Naive B cell (primary cell): ENCODE data around the gene INHBE. TPM values are rescaled to one million over a fixed set of nuclear protein-coding genes. Genes with fewer than 3 reads are reported as not detected.
A peak's percentile ranks its signal among the peaks of the same experiment; 100 is the strongest.
"Not testable (repeated sequence)": the region's sequence is repeated elsewhere in the genome, so short reads cannot be mapped to it uniquely, and the experiment has no call there.

Experiments
- ATAC-seq, 2 donors: fragments of 150-1000 bp; cut with Tn5 transposase; 2 replicates each; pipeline ENCODE4 v1.10.0; 2021; ENCODE audit warnings: low read depth in 2 of 2, mild to moderate bottlenecking in 2 of 2, moderate library complexity in 2 of 2
- DNase-seq: peaks from one replicate; pipeline ENCODE4 v3.0.0; 2022
- H3K27ac Mint-ChIP-seq, 6 donors: one replicate each; pipeline ENCODE4 v1.8.0; 2020 to 2022; ENCODE audit warnings: mild to moderate bottlenecking in 6 of 6, mixed read lengths in 6 of 6, moderate library complexity in 5 of 6, inconsistent platforms in 2 of 6
- H3K27me3 Mint-ChIP-seq, 3 donors: one replicate each; pipeline ENCODE4 v1.8.0; 2021 to 2022; ENCODE audit warnings: mixed read lengths in 3 of 3, mild to moderate bottlenecking in 1 of 3
- H3K36me3 Mint-ChIP-seq, 2 donors: one replicate each; pipeline ENCODE4 v1.8.0; 2020 to 2022; ENCODE audit warnings: mixed read lengths in 2 of 2, inconsistent platforms in 1 of 2, mild to moderate bottlenecking in 1 of 2
- H3K4me1 Mint-ChIP-seq, 3 donors: one replicate each; pipeline ENCODE4 v1.8.0; 2020 to 2022; ENCODE audit warnings: mixed read lengths in 3 of 3, inconsistent platforms in 1 of 3, mild to moderate bottlenecking in 1 of 3, moderate library complexity in 1 of 3
- H3K4me3 Mint-ChIP-seq, 8 donors: one replicate each; pipeline ENCODE4 v1.8.0; 2020 to 2022; ENCODE audit warnings: mild to moderate bottlenecking in 8 of 8, mixed read lengths in 8 of 8, moderate library complexity in 8 of 8, inconsistent platforms in 2 of 8
- H3K9me3 Mint-ChIP-seq, 7 donors: one replicate each; pipeline ENCODE4 v1.8.0; 2020 to 2022; ENCODE audit warnings: mixed read lengths in 7 of 7, mild to moderate bottlenecking in 5 of 7, inconsistent platforms in 2 of 7, moderate library complexity in 1 of 7
- polyA plus RNA-seq, 6 donors: library from polyadenylated mRNA; unstranded; fragments of 300-500 nt; fragmentation: Illumina TruSeq; gene quantifications; one replicate each; pipeline ENCODE4 v1.2.3, GENCODE V29; 2021; ENCODE audit warnings: low read depth in 6 of 6

The INHBE gene
- under 1 TPM in 1 of 6 donors, not detected in 5; 0.44 TPM for polyA plus RNA-seq

DNA sequence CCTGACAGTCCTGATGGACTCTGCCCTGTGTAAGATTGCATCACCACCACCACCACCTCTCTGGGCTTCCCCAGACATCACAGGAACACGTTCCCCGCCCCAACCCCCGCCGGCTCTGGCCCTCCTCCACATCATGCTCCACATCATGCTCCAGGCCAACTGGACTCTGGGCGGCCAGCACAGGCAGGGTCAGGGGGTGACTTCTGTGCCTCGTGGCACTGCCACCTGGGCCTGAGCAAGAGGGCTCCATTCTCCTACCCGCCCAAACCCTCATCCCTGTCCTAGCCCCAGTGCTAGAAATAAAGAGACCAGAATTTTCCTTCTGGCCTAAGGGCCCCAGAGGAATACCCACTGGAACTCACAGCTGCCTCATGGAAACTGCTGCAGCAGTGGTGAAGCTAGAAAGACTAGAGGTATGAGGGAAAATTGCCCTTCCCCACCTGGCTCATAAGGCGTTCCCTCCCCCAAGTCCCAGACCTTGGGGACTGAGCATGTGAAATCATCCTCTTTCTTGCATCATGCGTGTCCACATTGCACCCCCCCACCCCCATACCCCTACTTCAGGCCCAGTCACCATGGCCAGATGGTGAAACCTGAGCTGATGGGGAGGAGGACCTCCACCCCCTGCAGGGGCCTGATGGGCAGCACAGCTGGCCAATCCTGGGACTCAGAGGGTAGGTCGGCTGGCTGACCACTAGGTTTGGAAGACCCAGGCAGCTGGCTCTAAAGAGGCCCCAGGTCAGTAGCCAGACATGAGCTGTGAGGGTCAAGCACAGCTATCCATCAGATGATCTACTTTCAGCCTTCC lies at the start of gene INHBE:
TSS of gene INHBE (plus strand) at position 742 of the 808 bp plus-strand sequence. CDS start 230 bp downstream, outside the sequence.
- H3K4me3 Mint-ChIP-seq, result peak within 1 kb of the TSS; percentile 7 to 93 (median 78)
- no peaks in the 10 kb centered on the region for H3K9me3 Mint-ChIP-seq
- H3K27me3 Mint-ChIP-seq, result no peaks in the 10 kb centered on the region
- peak within 1 kb of the TSS in 4 of 6 donors; percentile 0 to 93 (median 55) for H3K27ac Mint-ChIP-seq
- peaks cover 19 to 33% (median 29%) of the 10 kb centered on the region in 3 donors for H3K4me1 Mint-ChIP-seq
- ATAC-seq, result no peak
- no peaks in the 10 kb centered on the region for H3K36me3 Mint-ChIP-seq
- DNase-seq, result no peak

DNA sequence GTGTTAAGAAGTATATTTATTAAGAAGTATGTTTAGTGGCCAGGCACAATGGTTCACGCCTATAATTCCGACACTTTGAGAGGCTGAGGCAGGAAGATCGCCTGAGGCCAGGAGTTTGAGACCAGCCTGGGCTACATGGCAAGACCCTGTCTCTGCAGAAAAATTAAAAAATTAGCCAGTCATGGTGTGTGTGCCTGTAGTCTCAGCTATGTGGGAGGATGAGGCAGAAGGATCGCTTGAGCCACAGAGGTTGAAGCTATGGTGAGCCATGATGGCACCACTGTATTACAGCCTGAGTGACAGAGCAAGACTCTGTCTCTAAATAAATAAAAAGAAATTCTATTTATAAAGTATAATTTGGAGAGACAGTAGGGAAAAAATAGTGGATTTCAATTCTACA lies 44.6 kb upstream of the INHBE start:
- no peaks in the 10 kb centered on the region for H3K36me3 Mint-ChIP-seq

DNA sequence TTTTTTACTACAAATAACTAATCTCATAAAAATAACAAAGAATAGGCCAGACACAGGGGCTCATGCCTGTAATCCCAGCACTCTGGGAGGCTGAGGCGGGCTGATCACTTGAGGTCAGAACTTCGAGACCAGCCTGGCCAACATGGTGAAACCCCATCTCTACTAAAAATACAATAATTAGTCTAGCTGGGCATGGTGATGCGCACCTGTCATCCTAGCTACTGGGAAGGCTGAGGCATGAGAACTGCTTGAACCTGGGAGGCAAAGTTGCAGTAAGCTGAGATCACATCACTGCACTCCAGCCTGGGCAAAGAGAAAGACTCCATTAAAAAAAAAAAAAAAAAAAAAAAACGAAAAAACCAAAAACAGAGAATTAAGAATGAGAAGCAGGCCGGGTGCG lies 40.9 kb upstream of the INHBE start:
- H3K4me1 Mint-ChIP-seq, result peaks cover 21 to 42% (median 34%) of the 10 kb centered on the region in 3 donors
- H3K27ac Mint-ChIP-seq, result peak overlapping the region in 1 of 6 donors; percentile 94
- not testable (repeated sequence) for DNase-seq, H3K9me3 Mint-ChIP-seq, H3K27me3 Mint-ChIP-seq, ATAC-seq, H3K36me3 Mint-ChIP-seq, H3K4me3 Mint-ChIP-seq

More for the DNA sequence above, 44.6 kb upstream of the INHBE start:
- H3K4me3 Mint-ChIP-seq, result no peak overlapping the region
- H3K27ac Mint-ChIP-seq, result no peak overlapping the region
- ATAC-seq (no peak), DNase-seq (no peak)
- peaks cover 11 to 25% (median 11%) of the 10 kb centered on the region in 3 donors for H3K4me1 Mint-ChIP-seq
- H3K27me3 Mint-ChIP-seq, result no peaks in the 10 kb centered on the region
- no peaks in the 10 kb centered on the region for H3K9me3 Mint-ChIP-seq

GRCh38 chr12:57415088-57415487 lies 40.0 kb upstream of the INHBE start:
- Mint-ChIP-seq H3K4me1 (peaks cover 27 to 47% (median 39%) of the 10 kb centered on the region in 3 donors), H3K27ac (peak overlapping the region in 2 of 6 donors; percentile 1 to 33), H3K36me3 (no peaks in the 10 kb centered on the region), H3K9me3 (no peaks in the 10 kb centered on the region), H3K27me3 (no peaks in the 10 kb centered on the region), H3K4me3 (no peak overlapping the region)
- ATAC-seq (no peak), DNase-seq (no peak)

DNA sequence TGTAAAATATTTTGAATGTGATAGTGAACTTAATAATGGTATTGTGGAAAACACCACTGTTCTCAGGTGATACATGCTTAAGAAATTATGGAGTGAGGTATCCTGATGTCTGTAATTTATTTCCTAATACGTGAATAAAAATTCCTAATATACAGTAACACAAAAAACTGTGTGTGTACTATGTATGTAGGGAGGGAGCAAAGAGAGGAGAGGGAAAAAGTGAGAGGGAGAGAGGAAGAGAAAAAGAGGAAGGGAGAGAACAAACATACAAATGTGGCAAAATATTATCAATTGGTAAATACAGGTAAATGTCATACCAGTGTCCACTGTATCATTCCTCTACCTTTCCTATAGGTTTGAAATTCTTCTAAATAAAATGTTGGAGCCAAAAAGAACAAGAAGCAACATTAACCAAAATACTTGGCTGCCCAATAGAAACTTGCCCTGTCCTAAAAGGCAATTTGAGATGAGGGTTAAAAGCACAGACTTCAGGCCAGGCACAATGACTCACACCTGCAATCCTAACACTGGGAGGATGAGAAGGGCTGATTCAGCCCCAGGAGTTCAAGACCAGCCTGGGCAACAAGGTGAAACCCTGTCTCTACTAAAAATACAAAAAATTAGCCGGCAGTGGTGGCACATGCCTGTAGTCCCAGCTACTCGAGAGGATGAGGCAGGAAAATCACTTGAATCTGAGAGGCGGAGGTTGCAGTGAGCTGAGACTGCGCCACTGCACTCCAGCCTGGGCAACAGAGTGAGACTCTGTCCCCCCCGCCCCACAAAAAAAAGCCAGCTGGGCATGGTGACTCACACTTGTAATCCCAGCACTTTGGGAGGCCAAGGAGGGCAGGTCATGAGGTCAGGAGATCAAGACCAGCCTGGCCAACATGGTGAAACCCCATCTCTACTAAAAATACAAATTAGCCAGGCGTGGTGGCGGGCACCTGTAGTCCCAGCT lies 38.8 kb upstream of the INHBE start:
- H3K4me3 Mint-ChIP-seq, result no peak overlapping the region
- ATAC-seq (no peak), DNase-seq (no peak)
- H3K27ac Mint-ChIP-seq, result peak overlapping the region in 4 of 6 donors; percentile 44 to 95 (median 75)
- no peaks in the 10 kb centered on the region for H3K9me3 Mint-ChIP-seq
- peaks cover 35 to 54% (median 43%) of the 10 kb centered on the region in 3 donors for H3K4me1 Mint-ChIP-seq
- H3K36me3 Mint-ChIP-seq, result no peaks in the 10 kb centered on the region
- no peaks in the 10 kb centered on the region for H3K27me3 Mint-ChIP-seq

DNA sequence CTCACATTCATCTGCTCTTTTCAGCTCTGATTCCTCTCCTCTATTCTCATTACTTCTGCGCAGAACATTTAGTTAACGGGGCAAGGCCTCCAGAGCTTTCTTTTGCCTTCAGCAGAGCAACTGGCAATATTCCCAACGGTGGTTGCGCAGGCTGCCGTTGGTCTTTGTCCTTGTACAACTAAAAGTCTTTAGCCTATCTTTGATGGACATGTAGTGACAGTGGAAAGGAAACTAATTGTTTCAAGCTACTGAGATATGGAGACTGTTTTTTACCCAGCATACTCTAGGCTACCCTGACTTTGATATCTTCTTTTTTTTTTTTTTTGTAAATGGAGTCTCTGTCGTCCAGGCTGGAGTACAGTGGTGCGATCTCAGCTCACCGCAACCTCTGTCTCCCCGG lies 36.9 kb upstream of the INHBE start:
- Mint-ChIP-seq H3K4me1 (peaks cover 30 to 43% (median 42%) of the 10 kb centered on the region in 3 donors), H3K27me3 (no peaks in the 10 kb centered on the region), H3K27ac (peak overlapping the region in 3 of 6 donors; percentile 33 to 88 (median 75)), H3K4me3 (no peak overlapping the region), H3K9me3 (no peaks in the 10 kb centered on the region), H3K36me3 (peaks cover 0 to 4% of the 10 kb centered on the region in 2 donors)
- no peak for ATAC-seq
- no peak for DNase-seq

GRCh38 chr12:57419495-57419894 lies 35.6 kb upstream of the INHBE start:
- Mint-ChIP-seq H3K36me3 (peaks cover 0 to 8% of the 10 kb centered on the region in 2 donors), H3K27me3 (no peaks in the 10 kb centered on the region), H3K4me3 (peak overlapping the region in 1 of 8 donors; percentile 17), H3K4me1 (peaks cover 33 to 48% (median 45%) of the 10 kb centered on the region in 3 donors), H3K9me3 (no peaks in the 10 kb centered on the region), H3K27ac (peak overlapping the region in 5 of 6 donors; percentile 5 to 79 (median 40))
- DNase-seq (no peak), ATAC-seq (no peak)

DNA sequence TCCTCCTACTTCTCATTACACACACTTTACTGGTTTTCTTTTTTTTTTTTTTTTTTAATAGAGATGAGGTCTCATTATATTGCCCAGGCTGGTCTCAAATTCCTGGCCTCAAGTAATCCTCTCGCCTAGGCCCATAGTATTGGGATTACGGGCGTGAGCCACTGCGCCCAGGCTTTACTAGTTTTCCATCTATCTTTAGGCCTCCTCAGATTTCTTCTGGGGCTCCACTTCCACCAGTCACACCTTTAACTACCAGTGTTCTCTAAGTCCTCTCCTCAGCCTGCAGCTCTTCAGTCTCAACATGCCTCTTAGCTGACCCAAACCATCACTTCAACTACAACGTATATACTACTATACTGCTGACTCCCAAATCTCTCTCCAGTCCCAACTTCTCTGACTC lies 34.6 kb upstream of the INHBE start:
- H3K27ac Mint-ChIP-seq, result peak overlapping the region in 3 of 6 donors; percentile 37 to 65 (median 41)
- H3K36me3 Mint-ChIP-seq, result peaks cover 0 to 9% of the 10 kb centered on the region in 2 donors
- ATAC-seq, result no peak
- no peak for DNase-seq
- peaks cover 28 to 46% (median 43%) of the 10 kb centered on the region in 3 donors for H3K4me1 Mint-ChIP-seq
- H3K9me3 Mint-ChIP-seq, result no peaks in the 10 kb centered on the region
- H3K4me3 Mint-ChIP-seq, result no peak overlapping the region
- no peaks in the 10 kb centered on the region for H3K27me3 Mint-ChIP-seq

DNA sequence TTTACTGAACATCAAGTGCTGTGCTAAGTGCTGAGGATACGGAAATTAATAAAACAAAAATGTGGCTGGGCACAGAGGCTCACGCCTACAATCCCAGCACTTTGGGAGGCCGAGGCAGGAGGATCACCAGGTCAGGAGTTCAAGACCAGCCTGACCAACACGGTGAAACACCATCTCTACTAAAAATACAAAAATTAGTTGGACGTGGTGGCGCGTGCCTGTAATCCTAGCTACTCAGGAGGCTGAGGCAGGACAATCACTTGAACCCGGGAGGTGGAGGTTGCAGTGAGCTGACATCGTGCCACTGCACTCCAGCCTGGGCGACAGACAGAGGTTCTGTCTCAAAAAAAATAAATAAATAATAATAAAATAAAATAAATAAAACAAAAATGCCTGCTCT lies 28.2 kb upstream of the INHBE start:
- ATAC-seq, DNase-seq, H3K27me3 Mint-ChIP-seq, H3K9me3 Mint-ChIP-seq, H3K36me3 Mint-ChIP-seq: not testable (repeated sequence)
- peak overlapping the region in 1 of 8 donors; percentile 25 for H3K4me3 Mint-ChIP-seq
- H3K4me1 Mint-ChIP-seq, result peaks cover 33 to 47% (median 38%) of the 10 kb centered on the region in 3 donors
- H3K27ac Mint-ChIP-seq, result peak overlapping the region in 3 of 6 donors; percentile 13 to 56 (median 54)

DNA sequence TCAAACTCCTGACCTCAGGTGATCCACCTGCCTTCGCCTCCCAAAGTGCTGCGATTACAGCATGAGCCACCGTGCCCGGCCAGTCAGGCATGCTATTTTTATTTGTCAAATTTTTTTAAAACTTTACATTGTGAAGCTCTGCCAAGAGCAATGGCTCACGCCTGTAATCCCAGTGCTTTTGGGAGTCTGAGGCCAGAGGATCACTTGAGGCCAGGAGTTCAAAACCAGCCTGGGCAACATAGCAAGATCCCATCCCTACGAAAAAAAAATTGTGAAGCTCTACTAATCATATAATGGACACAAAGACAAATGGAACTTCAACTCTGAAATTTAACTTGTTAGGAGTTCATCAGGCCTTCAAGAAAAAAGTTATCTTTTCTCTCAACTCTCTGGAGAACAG lies 26.1 kb upstream of the INHBE start:
- H3K4me1 Mint-ChIP-seq, result peaks cover 33 to 51% (median 38%) of the 10 kb centered on the region in 3 donors
- H3K27me3 Mint-ChIP-seq, result no peaks in the 10 kb centered on the region
- peak overlapping the region; percentile 68 to 99 (median 84) for H3K4me3 Mint-ChIP-seq
- DNase-seq (no peak), ATAC-seq (no peak)
- H3K9me3 Mint-ChIP-seq, result no peaks in the 10 kb centered on the region
- H3K36me3 Mint-ChIP-seq, result peaks cover 0 to 5% of the 10 kb centered on the region in 2 donors
- peak overlapping the region; percentile 80 to 99 (median 98) for H3K27ac Mint-ChIP-seq

GRCh38 chr12:57429473-57430111 lies 25.5 kb upstream of the INHBE start:
- Mint-ChIP-seq H3K4me3 (peak overlapping the region; percentile 86 to 99 (median 96)), H3K27ac (peak overlapping the region; percentile 98 to 100 (median 99)), H3K27me3 (no peaks in the 10 kb centered on the region), H3K4me1 (peaks cover 29 to 46% (median 32%) of the 10 kb centered on the region in 3 donors), H3K36me3 (peaks cover 0 to under 1% of the 10 kb centered on the region in 2 donors), H3K9me3 (no peaks in the 10 kb centered on the region)
- DNase-seq (no peak), ATAC-seq (no peak)

DNA sequence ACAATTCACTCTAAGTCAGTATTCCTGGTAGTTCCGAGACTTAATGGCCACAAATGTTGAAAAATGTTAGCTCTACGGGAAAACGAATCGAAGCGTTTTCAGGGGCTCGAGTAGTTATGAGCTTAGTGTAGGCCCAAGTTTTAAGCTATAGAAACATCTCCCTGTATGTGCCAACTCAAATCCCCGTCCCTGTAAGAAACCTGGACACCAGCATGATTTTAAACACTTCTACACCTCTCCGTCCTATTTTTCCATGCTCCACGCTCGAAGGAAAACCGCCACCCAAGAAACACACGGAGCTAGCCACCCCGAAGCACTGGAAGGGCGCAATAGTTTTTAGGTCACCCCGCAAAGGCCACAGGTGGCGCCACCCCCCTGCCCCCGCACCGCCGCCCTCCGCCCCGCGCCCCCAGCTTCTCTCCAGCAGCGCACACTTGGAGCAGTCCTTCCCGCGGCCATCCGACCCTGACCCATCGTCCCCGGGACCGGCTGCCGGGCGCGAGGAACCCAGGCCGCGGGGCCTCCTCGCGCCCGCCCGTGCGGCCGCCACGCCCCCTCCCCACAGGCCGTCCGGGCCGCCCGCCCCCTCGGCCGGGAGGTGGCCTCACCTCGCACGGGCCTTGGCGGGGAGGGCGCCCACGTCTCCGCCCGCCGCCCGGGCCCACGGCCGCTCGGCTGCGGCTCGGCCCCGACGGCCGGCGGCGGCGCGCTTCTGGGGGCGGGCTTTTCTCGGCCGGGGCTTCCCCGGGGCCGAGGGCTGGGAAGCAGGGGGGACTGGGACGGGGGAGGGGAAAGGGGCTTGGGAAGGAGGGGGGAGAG lies 24.8 kb upstream of the INHBE start:
- H3K27me3 Mint-ChIP-seq, result no peaks in the 10 kb centered on the region
- H3K9me3 Mint-ChIP-seq, result no peaks in the 10 kb centered on the region

More for the DNA sequence above, 24.8 kb upstream of the INHBE start:
- no peaks in the 10 kb centered on the region for H3K36me3 Mint-ChIP-seq
- DNase-seq, result peak; percentile 79
- H3K4me1 Mint-ChIP-seq, result peaks cover 29 to 44% (median 31%) of the 10 kb centered on the region in 3 donors
- peak overlapping the region; percentile 86 to 99 (median 97) for H3K4me3 Mint-ChIP-seq
- peak overlapping the region; percentile 98 to 100 (median 100) for H3K27ac Mint-ChIP-seq
- peak; percentile 68 to 72 for ATAC-seq
